ENCODE results near the gene SLC35E1.

SLC35E1 gene

DNA sequence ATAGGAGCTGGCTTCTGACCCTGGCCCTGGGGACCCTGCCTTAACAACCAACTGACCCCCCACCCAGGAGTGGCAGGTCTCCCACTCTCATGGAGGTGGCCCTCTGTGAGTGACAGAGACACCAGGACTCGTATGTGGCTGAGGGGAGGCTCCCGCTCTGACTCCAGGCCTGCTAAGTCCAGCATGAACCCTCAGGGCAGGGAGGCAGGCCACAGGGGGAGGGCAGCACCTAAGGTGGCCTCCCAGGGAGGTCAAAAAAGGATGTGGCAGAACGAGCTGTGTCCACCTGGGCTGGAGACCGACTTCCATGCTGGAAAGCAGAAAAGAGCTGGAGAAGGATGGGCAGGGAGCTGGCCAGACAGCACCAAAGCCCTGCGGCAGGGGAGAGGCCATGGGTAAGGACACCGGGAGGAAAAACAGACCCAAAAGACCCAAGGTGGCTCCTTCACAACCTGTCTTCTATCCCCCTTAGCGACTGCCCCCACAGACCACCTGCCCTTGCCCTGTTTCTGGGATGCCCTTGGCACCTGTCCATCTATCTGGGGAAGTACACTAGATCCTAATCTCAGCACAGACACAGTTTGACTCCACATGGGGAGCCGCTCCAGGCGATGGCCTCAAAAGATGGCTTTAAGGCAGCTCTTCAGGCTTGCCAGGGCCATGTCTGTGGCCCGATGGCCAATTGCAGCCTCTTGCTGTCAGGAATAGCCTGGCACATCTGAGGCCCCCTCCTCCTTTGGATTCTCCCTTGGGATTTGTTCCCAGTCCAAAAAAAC lies 10.5 kb upstream of the SLC35E1 start:
- DNase-seq (ENCODE audit: low spot score) (no peak), FAIRE-seq (no peak)

DNA sequence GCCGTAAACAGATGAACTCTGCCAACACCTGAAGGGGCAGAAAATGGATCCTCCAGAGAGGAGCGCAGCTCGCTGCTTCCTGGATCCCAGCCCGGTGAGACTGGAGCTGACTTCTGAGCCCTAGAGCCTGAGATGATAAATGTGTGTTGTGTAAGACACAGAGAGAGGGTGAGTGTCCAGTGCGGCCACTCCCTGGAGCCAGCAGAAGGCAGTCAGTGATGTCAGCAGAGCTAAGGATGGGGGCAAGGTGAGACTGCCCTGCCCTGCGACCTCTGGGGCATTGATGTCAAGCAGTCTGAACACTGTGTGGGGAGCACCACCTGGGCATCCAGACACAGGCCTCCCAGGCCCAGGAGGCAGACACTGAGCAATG lies 9.7 kb upstream of the SLC35E1 start:
- no peak for FAIRE-seq
- no peak for DNase-seq (ENCODE audit: low spot score)

DNA sequence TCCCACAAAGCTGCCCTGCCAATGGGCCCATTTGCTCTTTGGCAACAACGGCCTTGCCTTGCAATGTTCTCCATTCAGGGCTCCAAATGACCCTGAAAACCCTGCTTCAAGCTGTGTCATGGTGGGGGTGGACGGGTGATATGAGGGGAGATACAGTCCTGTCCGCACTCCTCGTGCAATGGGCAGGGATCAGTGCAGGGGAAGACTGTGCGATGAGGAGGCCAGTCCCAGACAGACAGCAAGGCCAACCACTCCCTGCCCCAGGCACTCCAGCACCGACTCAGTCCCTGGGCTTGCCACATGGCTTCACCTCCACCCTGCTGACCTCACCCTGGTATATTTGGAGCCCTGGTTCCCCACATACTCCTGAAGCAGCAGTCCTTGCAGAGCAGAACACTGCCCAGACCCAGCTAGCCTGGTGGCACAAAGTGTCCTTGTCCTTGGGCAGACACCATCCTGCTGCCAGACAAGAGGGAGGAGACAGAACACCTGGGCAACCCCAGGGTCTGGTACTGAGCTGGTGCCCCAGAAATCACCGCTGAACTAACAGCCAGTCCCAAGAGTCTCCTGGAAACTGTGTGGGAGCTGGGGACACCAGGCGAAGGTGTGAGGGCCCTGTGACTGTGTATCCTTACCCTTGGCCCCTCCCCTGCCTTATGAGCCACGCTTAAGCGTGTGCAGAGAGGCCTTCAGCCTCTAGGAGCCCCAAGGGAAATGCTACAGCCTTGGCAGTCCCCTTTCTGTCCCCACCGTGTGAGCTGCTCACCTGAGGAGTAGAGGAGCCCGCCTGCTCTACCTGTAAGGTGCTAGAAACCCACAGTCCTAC lies 9.1 kb upstream of the SLC35E1 start:
- FAIRE-seq (no peak), DNase-seq (ENCODE audit: low spot score) (no peak)

DNA sequence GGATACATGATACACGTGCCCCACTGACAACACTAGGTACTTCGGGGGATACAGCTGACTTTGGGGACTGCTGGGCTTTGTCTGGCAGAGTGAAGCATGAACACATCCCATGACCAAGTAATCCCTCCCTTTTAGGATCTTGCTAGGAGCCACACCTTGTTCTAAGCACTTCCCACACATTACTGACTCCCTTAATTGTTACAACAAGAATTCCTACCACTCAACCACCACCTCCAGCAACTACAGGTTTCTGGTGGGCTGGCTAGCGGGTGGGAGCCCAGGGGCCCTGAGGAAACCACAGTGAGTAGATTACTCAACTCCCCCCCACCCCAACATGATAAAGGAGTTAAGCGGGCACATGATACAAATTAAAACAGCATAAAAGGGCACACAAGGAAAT lies 7.2 kb upstream of the SLC35E1 start:
- DNase-seq (ENCODE audit: low spot score) (no peak), FAIRE-seq (no peak)

DNA sequence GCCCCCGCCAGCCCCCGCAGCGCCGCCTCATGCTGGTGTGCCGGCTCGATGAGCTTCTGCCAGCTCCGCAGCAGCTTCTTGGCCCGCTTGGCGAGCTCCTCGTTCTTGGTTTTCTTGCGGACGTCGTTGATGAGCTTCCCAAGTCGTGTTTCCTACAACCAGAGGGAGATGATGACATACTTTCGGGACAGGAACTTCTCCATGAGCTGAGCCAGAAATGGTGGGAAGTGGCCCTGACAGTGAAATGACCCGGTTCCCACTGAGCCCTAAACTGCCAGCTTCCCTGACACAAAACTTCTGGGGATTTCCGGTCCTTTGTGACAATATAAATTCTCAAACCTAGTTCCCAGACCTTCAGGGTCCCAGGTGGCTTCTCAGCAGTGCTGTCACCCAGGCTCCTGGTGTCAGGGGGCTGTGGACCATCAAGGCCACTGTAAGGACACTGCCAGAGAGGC lies 5.3 kb upstream of the SLC35E1 start:
- FAIRE-seq (no peak), DNase-seq (ENCODE audit: low spot score) (no peak)

DNA sequence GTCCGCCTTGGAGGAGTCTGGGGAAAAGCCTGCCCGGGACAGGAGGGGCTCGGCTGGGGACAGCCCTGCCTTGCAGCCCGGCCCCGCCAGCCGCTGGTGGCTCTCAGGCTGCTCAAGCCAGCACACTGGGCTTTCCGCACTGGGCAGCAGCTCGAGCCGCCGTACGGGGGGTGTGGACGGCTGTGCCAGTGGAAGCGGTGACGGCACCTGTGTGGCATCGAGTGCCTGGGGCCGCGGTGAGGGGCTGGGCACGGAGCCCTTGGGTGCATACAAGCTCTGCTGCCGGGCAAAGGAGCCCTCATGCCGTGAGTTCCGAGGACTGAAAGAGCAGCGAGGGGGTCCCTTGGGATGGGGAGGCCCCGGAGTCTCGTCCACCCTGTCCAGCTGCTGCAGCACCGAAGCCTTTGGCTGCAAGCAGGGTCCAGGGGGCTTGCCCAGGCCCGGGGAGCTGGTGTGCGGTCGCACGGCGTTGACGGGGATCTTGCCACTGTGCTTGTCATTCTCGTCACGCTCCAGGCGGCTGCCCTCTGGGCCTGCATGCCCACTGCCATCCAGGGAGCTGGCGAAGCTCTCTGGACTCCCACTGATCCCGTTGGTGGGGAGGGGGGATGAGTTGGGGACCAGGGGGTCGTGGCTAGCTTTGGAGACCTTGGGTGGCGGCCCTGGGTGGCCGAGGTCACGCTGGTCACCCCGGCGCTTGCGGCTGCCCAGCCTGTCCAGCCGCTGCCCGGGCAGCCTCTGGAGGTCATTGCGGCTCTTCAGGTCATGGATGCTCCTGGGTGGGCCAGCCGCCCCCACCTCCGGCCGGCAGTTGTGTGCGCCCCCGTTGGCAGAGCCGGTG lies 4.7 kb upstream of the SLC35E1 start:
- FAIRE-seq (no peak), DNase-seq (ENCODE audit: low spot score) (no peak)

DNA sequence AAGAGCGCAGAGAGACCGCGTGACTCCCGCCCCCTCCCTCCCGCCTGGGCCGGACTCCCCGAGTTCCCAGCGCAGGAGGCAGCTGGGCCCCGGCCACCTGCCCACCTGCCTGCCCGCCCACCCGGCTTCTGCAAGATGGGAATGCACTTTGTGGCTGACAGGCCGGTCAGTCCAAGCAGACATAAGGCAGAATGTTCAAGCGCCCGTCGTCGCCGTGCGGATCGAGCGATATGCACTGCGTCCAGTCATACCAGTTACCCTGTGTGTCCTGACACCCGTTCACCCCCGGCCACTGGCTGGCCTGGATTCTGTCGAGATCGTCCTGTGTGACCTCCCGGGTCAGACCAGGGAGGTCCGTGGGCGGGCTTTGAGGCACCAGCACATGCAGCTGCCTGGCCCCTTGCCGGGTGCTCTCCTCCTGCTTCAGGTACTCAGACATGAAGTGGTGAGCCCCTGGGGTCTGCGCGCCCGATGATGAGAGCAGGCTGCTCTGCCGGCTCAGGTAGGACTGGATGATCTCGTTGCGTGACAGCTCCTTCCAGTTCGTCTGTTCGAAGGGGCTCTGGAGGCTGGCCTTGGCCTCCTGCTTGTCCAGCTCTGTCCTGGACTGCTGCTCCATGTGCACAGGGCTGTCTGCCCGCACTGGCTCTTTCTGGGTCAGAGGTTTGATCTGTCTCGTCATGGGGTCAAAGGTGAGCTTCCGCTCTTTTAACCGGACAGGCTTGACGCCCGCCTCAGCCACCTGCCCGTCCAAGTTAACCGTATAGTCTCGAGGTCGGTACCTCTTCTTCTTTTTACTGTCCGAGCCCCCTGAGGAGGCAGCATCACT lies 3.9 kb upstream of the SLC35E1 start:
- FAIRE-seq = no peak
- no peak for DNase-seq (ENCODE audit: low spot score)

DNA sequence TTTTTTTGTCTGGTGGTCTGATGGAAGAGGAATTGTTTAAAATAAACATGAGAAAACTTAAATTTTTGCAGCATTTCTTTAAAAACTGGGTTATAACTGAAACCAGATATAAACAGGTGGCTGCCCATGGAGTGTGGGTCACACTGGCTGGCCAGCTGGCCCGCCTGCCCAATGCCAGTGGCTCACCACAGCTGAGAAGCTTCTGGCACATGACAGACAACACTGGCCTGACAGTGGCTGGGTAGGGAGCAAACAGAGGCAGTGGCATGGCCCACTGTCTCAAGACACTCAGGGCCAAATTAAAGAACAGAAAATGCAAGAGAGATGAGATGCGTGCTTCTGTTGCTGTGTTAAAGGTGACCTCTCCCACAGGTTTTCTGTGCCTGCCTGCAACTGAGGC lies 3.1 kb upstream of the SLC35E1 start:
- FAIRE-seq = no peak

DNA sequence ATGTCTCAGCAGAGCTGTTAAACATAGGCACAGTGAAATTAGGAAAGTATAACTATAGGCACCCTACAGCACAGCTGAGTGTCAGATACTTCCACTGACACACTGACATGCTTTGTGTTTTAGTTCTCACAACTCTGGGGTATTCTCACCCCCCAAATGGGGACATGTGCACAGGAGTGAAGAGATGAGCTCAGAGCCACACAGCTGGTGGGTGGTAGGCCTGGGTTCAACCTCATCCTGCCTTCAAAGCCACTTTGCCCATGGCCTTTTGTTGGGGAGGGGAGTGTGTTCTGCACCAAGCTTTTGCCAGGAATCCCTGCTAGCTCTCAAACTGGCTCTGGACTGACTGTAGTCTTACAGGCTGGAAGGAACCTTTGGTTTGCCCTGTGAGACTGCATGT lies 1.7 kb upstream of the SLC35E1 start:
- DNase-seq (ENCODE audit: low spot score) (no peak), FAIRE-seq (no peak)

More for the DNA sequence above, 3.1 kb upstream of the SLC35E1 start:
- DNase-seq (ENCODE audit: low spot score) = no peak

DNA sequence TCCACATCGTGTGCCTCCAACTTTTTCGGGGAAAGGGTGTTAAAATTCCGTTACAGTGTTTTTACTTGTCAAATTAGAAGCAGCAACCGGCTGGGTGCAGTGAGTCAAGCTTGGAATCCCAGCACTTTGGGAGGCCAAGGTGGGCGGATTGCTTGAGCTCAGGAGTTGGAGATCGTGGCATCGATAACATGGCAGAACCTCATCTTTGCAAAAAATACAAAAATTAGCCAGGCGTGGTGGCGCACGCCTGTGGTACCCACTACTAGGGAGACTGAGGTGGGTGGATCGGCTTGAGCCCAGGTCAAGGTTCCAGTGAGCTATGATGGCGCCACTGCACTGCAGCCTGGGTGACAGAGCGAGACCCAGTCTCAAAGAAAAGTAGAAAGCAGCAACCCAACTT lies 1.1 kb upstream of the SLC35E1 start:
- no peak for FAIRE-seq
- DNase-seq (ENCODE audit: low spot score) = no peak

DNA sequence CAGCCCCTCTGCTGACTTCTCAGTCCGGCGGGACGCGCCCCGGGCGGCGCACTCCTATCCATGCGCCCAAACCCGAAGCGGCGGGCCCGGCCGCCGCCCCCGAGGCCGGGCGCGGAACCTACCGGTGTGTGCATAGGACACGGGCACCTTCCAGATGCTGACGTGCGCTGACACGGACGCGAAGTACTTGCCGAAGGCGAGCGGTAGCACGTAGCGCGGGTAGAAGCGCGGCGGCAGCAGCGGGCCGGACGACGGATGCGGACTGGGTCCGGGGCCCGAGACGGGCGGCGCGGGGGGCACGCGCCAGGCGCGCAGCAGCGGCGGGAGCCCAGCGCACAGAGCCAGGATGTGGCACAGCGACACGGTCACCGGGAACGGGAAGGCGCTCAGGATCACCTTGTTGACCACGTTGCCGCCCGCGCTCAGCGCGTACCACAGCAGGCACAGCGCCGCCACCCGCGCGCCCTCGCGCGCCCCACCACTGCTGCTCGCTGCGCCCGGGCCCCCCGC lies 338 bp downstream of the SLC35E1 start:
- no peak for DNase-seq (ENCODE audit: low spot score)
- no peak for FAIRE-seq

DNA sequence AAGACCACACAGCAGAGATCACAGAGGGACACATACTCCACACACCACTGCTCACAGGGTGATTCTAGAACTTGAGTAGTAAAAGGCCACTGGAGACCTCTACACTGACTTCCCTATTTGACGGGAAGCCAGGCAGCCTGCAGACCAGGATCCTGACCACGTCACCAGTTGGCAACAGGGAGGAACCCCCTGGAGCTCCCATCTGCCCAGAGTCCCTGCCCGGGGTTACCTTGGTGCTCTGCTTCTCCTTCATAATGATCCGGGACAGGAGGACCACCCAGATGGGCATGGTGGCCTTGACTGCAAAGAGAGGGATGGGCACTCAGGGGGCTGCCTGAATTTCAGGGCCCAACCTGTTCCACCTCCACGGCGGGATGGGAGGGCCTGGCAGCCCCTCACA lies 932 bp downstream of the SLC35E1 start:
- peak; percentile 15 for DNase-seq (ENCODE audit: low spot score)

DNA sequence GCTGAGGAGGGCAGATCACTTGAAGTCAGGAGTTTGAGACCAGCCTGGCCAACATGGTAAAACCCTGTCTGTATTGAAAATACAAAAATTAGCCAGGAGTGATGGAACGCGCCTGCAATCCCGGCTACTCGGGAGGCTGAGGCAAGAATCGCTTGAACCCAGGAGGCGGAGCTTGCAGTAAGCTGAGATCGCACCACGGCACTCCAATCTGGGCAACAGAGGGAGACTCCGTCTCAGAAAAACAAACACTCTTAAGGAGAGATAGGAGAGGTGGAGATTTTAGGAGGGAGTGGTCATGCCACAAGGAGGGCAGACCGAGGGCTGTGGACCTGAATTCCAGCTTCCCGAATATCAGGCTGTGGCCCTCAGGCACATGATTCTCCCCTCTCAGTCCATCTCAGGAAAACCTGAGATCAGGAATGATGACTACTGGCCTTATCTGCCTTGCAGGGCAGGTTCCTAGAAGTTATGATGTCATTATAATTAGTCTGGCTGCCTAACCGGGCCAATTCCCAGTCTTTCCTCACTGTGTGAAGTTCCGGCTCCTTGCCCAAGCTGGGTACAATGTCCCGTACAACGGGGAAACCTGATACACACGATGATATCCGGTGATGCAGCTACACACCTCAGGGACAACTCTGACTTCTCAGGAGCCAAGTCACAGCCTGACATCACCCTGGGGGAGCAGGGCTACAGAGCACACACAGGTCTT lies 2.5 kb downstream of the SLC35E1 start:
- no peak for FAIRE-seq
- no peak for DNase-seq (ENCODE audit: low spot score)

More for the DNA sequence above, 932 bp downstream of the SLC35E1 start:
- no peak for FAIRE-seq

DNA sequence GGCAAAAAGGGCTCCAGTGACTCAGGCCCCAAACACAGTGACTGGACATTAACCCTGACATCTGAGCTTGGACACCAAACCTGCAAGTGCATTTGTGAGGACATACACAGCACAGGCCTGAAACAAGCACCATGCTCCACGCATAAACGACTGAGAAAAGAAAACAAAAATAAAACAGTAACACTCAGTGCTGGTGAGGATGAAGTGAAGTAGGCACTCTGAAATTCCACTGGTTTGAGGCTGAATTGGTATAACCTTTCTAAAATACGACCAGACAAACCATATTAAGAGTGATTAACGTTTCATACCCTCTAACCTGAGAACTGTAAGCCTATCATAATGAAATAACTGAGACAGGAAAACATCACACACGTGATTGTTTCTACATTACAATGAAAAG lies 5.5 kb downstream of the SLC35E1 start:
- FAIRE-seq (no peak), DNase-seq (ENCODE audit: low spot score) (no peak)

DNA sequence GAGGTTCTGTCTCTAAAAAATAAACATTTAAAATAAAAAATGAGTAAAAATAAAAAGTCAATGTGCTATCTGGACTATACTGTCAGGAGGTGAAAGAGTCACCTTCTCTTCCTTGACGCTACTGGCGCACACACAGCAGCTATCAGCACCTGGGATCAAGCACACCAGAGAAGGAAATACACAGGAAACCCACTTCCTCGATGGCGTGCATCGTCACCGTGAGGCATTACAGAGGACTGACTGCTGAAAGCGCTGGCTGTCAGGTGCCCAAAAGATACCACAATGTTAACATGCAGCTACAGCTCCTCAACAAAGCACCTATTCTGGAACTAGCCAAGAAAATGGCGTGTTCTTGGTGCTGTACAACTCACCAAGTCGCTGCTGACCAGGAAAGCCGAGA lies 6.1 kb downstream of the SLC35E1 start:
- DNase-seq (ENCODE audit: low spot score) = no peak
- FAIRE-seq = no peak

DNA sequence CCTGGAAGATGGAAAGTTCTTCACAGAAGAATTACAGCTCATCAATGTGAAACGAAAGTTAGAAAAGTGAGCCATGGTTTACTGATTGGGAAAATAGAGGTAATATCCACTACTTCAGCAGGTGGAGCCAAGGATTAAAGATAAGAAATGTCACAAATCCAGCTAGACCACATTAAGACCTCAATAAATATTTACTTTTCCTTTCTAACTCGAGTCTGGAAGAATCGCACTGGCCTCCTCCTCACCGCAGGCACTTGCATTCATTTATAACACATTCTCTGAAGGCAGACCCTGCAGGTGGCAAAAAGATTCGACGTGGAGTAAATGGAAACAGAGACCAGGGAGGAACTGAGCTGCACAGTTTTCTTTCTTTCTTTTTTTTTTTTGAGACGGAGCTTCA lies 7.4 kb downstream of the SLC35E1 start:
- FAIRE-seq (no peak), DNase-seq (ENCODE audit: low spot score) (no peak)

DNA sequence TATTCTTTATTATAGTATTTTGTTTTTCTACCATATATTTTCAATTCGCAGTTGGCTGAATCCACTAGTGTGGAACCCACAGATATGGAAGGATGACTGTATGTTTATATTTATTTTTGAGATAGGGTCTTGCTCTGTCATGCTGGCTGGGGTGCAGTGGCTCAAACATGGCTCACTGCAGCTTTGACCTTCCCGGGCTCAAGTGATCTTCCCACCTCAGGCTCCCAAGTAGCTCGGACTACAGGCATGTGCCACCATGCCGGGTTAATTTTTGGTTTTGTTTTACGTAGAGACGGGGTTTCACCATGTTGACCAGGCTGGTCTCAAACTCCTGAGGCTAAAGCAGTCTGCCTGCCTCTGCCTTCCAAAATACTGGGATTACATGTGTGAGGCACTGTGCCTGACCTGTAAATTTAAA lies 9.6 kb downstream of the SLC35E1 start:
- no peak for FAIRE-seq
- no peak for DNase-seq (ENCODE audit: low spot score)

DNA sequence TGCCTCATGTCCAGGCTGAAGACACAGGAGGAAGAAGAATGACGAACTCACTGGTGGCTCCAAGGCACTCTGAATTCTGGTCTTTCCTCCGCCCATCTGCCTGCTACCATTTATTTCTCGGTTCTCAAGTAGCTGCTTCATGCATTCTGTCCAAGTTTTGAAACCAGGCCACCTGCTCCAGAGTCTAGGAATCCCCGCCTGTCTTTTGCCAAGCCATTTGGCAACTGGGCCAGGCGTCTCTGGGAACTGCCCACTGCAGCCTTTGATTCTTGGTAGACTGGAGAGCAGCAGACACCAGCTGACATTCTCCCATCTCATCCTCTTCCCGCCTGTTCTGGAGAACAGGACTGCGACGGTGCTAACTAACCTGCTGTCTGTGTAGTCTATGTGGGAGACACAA lies 10.8 kb downstream of the SLC35E1 start:
- no peak for DNase-seq (ENCODE audit: low spot score)
- no peak for FAIRE-seq

DNA sequence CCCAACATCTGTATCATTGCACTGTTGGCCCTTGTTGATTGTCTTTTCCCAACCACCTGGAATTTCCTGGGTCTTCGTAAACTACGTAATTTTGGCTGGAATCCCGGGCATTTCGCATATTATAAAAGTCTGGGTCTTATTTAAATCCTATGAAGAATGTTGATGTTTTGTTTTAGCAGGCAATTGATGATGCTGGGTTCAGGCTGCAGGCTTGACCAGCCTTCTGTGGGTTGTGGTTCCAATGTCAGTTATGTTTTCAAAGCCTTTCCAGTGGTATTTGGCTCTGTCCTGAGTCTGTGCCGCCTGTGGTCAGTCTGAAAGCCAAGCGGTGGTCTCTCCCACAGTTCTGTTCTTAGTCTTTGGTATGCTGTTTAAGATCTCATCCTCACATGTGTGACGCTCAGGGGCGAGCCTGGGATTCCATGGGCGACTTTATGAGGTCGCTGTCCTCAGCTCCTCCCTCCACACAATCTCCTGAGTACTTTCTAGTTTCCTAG lies 12.4 kb downstream of the SLC35E1 start:
- DNase-seq (ENCODE audit: low spot score) (no peak), FAIRE-seq (no peak)

DNA sequence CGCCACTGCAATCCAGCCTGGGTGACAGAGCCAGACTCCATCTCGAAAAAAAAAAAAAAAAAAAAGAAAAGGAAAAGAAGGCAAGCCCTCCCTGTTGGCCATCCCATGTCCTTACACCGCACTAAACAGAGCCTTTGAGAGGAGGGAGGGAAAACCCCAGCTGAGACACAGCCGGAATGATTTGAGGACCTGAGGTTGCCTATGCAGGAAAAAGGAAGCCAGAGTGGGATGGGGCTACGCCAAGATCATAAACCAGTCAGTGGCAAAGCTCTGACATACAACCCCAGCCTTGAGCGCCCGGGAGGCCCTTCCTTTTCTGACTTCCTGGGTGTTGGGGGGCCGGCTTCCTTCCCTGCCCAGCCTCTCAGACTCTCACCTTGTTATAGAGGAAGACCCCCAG lies 17.4 kb downstream of the SLC35E1 start:
- FAIRE-seq = no peak
- DNase-seq (ENCODE audit: low spot score) = no peak

Measured in RCC 7860 (cell line).